G401 (cell line): ENCODE data around the gene S1PR1. TPM values are rescaled to one million over a fixed set of nuclear protein-coding genes. Genes with fewer than 3 reads are reported as not detected.
"Not testable (repeated sequence)": the region's sequence is repeated elsewhere in the genome, so short reads cannot be mapped to it uniquely, and the experiment has no call there.

Experiments used
- DNase-seq: peaks from one replicate; pipeline ENCODE4 v3.0.0-alpha.2; 2015; ENCODE audit warnings: low spot score
- in situ Hi-C: cut with HindIII; loops from 2 replicates; pipeline ENCODE4 v1.10.0; 2016; ENCODE audit warnings: low sequenced_read_pairs, mixed read lengths
- total RNA-seq: library from RNA; depleted of rRNA; stranded (reverse); fragments of >200 nt; shearing (Covaris generic); gene quantifications from 2 replicates; pipeline ENCODE4 v1.2.3, GENCODE V29; 2014; rRNA removed

S1PR1 gene
- not detected in 2 replicates for total RNA-seq

GRCh38 chr1:101236516-101237228 lies at the start of gene S1PR1:
S1PR1 (plus strand) TSS chr1:101237019; CDS start chr1:101238985, 1,966 bp downstream.
- in situ Hi-C loops, result no loop called here

GRCh38 chr1:101187297-101187696 lies 49.5 kb upstream of the S1PR1 start:
- in situ Hi-C loops, result no loop called here
- DNase-seq, result no peak

More at GRCh38 chr1:101236516-101237228, at the start of gene S1PR1:
- no peak for DNase-seq

- in situ Hi-C loops, result no loop called here
- DNase-seq, result no peak
Measured at GRCh38 chr1:101188331-101188730, 48.5 kb upstream of the S1PR1 start.

- DNase-seq, in situ Hi-C loops: not testable (repeated sequence)
Measured at GRCh38 chr1:101188968-101189367, 47.9 kb upstream of the S1PR1 start.

GRCh38 chr1:101190441-101190840 lies 46.4 kb upstream of the S1PR1 start:
- in situ Hi-C loops, result no loop called here
- DNase-seq, result no peak

GRCh38 chr1:101191049-101191448 lies 45.8 kb upstream of the S1PR1 start:
- in situ Hi-C loops, result no loop called here
- no peak for DNase-seq

- in situ Hi-C loops, result no loop called here
- no peak for DNase-seq
Measured at GRCh38 chr1:101193733-101194169, 43.1 kb upstream of the S1PR1 start.

GRCh38 chr1:101194746-101195145 lies 42.1 kb upstream of the S1PR1 start:
- in situ Hi-C loops, result no loop called here

GRCh38 chr1:101196668-101197067 lies 40.2 kb upstream of the S1PR1 start:
- in situ Hi-C loops, result no loop called here

More at GRCh38 chr1:101194746-101195145, 42.1 kb upstream of the S1PR1 start:
- DNase-seq, result no peak

GRCh38 chr1:101198842-101199636 lies 37.8 kb upstream of the S1PR1 start:
- no peak for DNase-seq
- in situ Hi-C loops, result no loop called here

More at GRCh38 chr1:101196668-101197067, 40.2 kb upstream of the S1PR1 start:
- no peak for DNase-seq

GRCh38 chr1:101199637-101199982 lies 37.2 kb upstream of the S1PR1 start:
- DNase-seq, result no peak
- in situ Hi-C loops, result no loop called here

- in situ Hi-C loops, result no loop called here
Measured at GRCh38 chr1:101200513-101200912, 36.3 kb upstream of the S1PR1 start.

GRCh38 chr1:101203820-101204540 lies 32.8 kb upstream of the S1PR1 start:
- in situ Hi-C loops, result no loop called here
- DNase-seq, result peak; percentile 66

More at GRCh38 chr1:101200513-101200912, 36.3 kb upstream of the S1PR1 start:
- DNase-seq, result no peak

- peak; percentile 55 for DNase-seq
- in situ Hi-C loops, result no loop called here
Measured at GRCh38 chr1:101205457-101205856, 31.4 kb upstream of the S1PR1 start.

- DNase-seq, in situ Hi-C loops: not testable (repeated sequence)
Measured at GRCh38 chr1:101206139-101206538, 30.7 kb upstream of the S1PR1 start.

- in situ Hi-C loops, DNase-seq: not testable (repeated sequence)
Measured at GRCh38 chr1:101207271-101207670, 29.5 kb upstream of the S1PR1 start.

GRCh38 chr1:101207891-101208290 lies 28.9 kb upstream of the S1PR1 start:
- in situ Hi-C loops, result no loop called here
- DNase-seq, result peak; percentile 60

GRCh38 chr1:101215363-101216011 lies 21.3 kb upstream of the S1PR1 start:
- in situ Hi-C loops, result no loop called here
- DNase-seq, result no peak

- in situ Hi-C loops, result no loop called here
- no peak for DNase-seq
Measured at GRCh38 chr1:101216623-101217022, 20.2 kb upstream of the S1PR1 start.
